ENCODE measurements around the gene TYMP.

Gene TYMP

DNA sequence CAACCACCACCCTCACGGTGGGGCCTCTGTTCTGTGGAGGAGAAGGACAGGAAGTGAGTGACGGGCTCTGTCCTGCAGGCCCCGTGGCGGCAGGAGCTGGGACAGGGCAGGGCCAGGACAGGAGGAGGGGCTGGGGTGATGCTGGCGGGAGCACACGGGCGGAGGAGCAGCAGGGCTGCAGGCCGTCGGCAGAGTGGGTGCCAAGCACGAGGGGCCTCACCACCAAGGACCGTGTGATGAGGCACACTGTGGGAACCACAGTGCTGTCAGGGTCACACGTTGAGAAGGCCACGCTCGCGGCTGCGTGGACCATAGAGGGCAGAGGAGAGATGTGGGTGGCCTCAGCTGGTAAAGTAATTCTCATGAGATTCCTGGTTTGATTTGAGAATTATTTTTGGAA lies 12.9 kb downstream of the TYMP start:
- Histone ChIP-seq H3K9ac (ENCODE audit: low read depth, low read length) (no peak overlapping the region), H3K4me1 (ENCODE audit: control insufficient read depth, insufficient read depth, low read length) (no peaks in the 10 kb centered on the region), H3K4me3 (ENCODE audit: low read depth, low read length) (no peak overlapping the region), H3K36me3 (ENCODE audit: control insufficient read depth, insufficient read depth, low read length) (peaks cover 36% of the 10 kb centered on the region), H3K27me3 (ENCODE audit: control insufficient read depth, insufficient read depth, low read length) (no peaks in the 10 kb centered on the region), H3K9me3 (ENCODE audit: control insufficient read depth, insufficient read depth, low read length) (no peaks in the 10 kb centered on the region)

DNA sequence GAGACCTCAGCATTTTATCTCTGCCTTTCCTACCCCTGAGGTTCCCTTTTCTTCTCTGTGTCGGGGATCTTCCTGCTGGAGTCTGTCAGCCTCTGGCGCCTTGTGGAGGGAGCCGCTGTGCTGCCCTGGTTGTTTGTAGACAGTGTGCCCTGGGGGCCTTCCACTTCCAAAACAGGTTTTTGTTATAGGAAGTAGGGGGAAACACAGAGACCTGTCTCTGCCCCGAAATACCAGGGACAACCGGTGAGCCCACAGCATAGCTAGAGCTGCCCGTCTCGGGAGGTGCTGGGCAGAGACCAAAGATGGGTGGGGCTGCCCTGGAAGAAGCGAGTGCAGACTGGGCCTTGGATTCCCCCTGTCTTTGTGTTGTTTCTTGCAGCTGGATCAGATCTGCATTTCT lies 13.7 kb downstream of the TYMP start:
- Histone ChIP-seq H3K4me3 (ENCODE audit: low read depth, low read length) (no peak overlapping the region), H3K9me3 (ENCODE audit: control insufficient read depth, insufficient read depth, low read length) (no peaks in the 10 kb centered on the region), H3K27me3 (ENCODE audit: control insufficient read depth, insufficient read depth, low read length) (no peaks in the 10 kb centered on the region), H3K9ac (ENCODE audit: low read depth, low read length) (no peak overlapping the region), H3K36me3 (ENCODE audit: control insufficient read depth, insufficient read depth, low read length) (peaks cover 31% of the 10 kb centered on the region), H3K4me1 (ENCODE audit: control insufficient read depth, insufficient read depth, low read length) (no peaks in the 10 kb centered on the region)

DNA sequence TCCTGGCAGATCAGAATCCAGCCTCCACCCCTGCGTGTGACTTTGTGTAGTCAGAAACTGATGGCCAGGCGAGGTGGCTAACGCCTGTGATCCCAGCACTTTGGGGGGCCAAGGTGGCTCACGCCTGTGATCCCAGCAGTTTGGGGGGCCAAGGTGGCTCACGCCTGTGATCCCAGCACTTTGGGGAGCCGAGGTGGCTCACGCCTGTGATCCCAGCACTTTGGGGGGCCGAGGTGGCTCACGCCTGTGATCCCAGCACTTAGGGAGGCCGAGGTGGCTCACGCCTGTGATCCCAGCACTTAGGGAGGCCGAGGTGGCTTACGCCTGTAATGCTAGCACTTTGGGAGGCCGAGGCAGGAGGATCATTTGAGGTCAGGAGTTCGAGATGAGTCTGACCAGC lies 16.6 kb downstream of the TYMP start:
- H3K9me3 ChIP-seq (ENCODE audit: control insufficient read depth, insufficient read depth, low read length): no peaks in the 10 kb centered on the region

DNA sequence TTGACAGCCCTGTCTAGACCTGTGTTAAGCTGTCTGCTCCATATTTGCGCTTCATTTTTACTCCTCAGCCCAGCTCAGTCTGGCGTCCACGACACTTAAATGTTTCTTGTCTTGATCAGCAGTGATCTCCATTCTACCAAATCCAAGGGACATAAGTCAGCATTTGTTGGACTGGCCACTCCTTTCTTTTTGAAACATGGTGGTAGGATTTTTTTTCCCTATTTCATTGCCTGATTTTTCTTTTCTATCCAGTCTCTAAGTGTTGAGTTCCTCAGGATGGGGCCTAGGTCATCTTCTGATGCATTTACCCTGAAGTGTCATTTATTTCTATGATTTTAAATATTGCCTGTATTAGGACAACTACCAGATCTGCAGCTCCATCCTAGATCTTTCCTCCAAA lies 20.9 kb downstream of the TYMP start:
- H3K9ac ChIP-seq (ENCODE audit: low read depth, low read length): no peak overlapping the region
- H3K4me1 ChIP-seq (ENCODE audit: control insufficient read depth, insufficient read depth, low read length): peaks cover 3% of the 10 kb centered on the region
- peaks cover 11% of the 10 kb centered on the region for H3K36me3 ChIP-seq (ENCODE audit: control insufficient read depth, insufficient read depth, low read length)
- H3K27me3 ChIP-seq (ENCODE audit: control insufficient read depth, insufficient read depth, low read length): no peaks in the 10 kb centered on the region
- H3K4me3 ChIP-seq (ENCODE audit: low read depth, low read length): peak overlapping the region; percentile 91
- no peaks in the 10 kb centered on the region for H3K9me3 ChIP-seq (ENCODE audit: control insufficient read depth, insufficient read depth, low read length)

More for the DNA sequence above, 16.6 kb downstream of the TYMP start:
- no peaks in the 10 kb centered on the region for H3K27me3 ChIP-seq (ENCODE audit: control insufficient read depth, insufficient read depth, low read length)
- peaks cover 3% of the 10 kb centered on the region for H3K4me1 ChIP-seq (ENCODE audit: control insufficient read depth, insufficient read depth, low read length)
- no peak overlapping the region for H3K4me3 ChIP-seq (ENCODE audit: low read depth, low read length)
- H3K36me3 ChIP-seq (ENCODE audit: control insufficient read depth, insufficient read depth, low read length): peaks cover 20% of the 10 kb centered on the region
- no peak overlapping the region for H3K9ac ChIP-seq (ENCODE audit: low read depth, low read length)

DNA sequence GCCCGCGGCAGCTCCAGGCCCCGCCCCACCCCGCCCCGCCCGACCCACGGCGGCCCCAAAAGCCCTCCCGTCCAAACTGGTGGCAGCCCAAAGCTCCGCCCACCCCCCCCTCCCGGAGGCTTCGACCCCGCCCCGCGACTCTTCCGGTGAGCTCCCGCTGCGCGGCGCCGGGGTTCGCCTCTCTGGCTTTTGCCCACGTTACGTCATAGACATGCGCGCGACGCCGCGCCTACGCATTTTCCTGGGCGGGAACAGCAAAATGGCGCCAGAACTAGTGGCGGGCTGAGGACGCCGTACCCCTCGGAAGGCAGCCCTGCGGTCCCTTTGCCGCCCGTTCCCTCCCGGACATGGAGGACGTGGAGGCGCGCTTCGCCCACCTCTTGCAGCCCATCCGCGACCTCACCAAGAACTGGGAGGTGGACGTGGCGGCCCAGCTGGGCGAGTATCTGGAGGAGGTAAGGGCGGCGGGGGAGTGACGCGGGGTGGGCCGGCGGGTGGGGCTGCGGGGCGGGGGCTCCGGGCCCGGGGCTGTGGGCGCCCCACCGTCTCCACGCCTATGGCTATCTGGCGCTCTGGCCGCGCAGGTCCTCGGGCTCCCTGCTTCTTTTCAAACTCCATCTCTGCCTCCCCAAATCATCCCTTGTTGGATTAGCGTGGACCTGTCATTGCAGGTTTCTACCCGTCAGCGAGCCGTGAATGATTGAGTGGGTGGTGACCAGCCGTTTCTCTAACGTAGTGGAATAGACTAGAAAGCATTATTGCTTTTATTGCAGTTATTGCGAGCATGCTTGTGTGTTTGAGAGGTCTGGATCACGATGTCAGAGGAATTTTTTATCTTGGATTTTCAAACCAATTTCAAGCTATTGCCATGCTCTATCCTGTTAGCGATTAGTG lies 21.6 kb downstream of the TYMP start, which contains the start of gene NCAPH2:
Gene NCAPH2 (plus strand): TSS at position 234 of the 894 bp plus-strand sequence. CDS start 114 bp downstream, at position 348.
- H3K4me3 ChIP-seq (ENCODE audit: low read depth, low read length): peak within 1 kb of the TSS; percentile 91
- peaks cover 3% of the 10 kb centered on the region for H3K4me1 ChIP-seq (ENCODE audit: control insufficient read depth, insufficient read depth, low read length)

DNA sequence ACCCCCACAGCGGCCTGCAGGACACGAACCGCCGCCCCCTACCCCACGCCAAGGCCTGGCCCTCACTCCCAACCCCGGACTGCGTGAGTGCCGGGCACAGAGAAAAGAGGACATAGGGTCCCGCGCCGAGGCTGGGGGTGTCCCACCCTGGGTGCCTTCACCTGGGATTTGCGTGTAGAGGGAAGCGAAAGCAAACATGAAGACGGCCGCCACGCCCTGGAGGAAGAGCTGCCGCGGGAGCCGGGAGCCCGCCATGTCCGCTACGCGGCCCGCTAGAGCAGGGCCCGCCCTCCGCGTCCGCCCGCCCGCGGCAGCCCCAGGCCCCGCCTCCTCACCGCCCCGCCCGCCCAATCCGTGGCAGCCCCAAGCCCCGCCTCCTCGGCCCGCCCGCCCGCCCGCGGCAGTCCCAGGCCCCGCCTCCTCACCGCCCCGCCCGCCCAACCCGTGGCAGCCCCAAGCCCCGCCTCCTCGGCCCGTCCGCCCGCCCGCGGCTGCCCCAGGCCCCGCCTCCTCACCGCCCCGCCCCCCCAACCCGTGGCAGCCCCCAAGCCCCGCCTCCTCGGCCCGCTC lies 22.3 kb downstream of the TYMP start, which contains the start of gene LMF2:
Gene LMF2 (minus strand): TSS at position 282 of the 570 bp plus-strand sequence. CDS start 27 bp downstream, at position 255.
- H3K4me3 ChIP-seq (ENCODE audit: low read depth, low read length): peak within 1 kb of the TSS; percentile 91
- H3K4me1 ChIP-seq (ENCODE audit: control insufficient read depth, insufficient read depth, low read length): peaks cover 3% of the 10 kb centered on the region
- peaks cover 16% of the 10 kb centered on the region for H3K36me3 ChIP-seq (ENCODE audit: control insufficient read depth, insufficient read depth, low read length)
- no peaks in the 10 kb centered on the region for H3K9me3 ChIP-seq (ENCODE audit: control insufficient read depth, insufficient read depth, low read length)
- H3K27me3 ChIP-seq (ENCODE audit: control insufficient read depth, insufficient read depth, low read length): no peaks in the 10 kb centered on the region
- peak within 1 kb of the TSS; percentile 89 for H3K9ac ChIP-seq (ENCODE audit: low read depth, low read length)

More for the DNA sequence above, 21.6 kb downstream of the TYMP start, which contains the start of gene NCAPH2:
- Histone ChIP-seq H3K9me3 (ENCODE audit: control insufficient read depth, insufficient read depth, low read length) (no peaks in the 10 kb centered on the region), H3K9ac (ENCODE audit: low read depth, low read length) (peak within 1 kb of the TSS; percentile 89), H3K27me3 (ENCODE audit: control insufficient read depth, insufficient read depth, low read length) (no peaks in the 10 kb centered on the region), H3K36me3 (ENCODE audit: control insufficient read depth, insufficient read depth, low read length) (peaks cover 16% of the 10 kb centered on the region)

DNA sequence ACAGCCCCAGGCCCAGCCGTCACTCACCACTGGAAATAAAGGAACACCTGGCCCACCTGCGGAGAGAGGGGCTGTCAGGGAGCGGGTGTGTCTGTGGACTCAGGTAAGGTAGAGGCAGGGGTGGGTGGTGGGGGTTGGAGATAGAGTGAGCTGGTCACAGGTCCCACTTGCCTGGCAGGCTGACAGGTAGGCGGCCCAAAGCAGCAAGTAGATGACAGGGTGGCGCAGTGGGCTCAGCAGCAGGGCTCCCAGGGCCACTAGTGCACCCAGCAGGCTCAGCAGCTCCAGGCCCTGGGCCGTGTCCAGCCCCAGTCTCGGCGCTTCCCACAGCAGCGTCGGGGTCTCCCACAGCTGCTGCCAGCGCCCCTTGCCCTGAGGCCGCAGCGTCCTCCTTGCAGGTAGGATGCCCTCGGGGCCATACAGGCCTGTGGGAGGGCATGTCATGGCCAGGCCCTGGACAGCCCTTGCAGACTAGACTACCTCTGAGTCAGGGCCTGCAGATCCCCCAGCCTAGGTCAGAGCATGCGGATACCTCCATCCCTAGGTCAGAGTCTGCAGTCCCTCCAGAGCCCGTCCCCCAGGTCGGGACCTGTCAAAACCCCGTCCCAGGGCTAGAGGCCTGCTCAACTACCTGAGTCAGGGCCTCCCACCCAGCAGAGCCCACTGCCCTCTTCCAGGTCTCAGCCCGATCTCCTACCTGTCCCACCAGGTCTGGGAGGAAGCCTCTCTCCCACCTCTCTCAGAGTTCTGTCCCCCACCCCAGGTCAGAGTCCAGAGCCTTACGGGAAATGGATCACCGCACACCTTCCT lies 23.0 kb downstream of the TYMP start:
- H3K36me3 ChIP-seq (ENCODE audit: control insufficient read depth, insufficient read depth, low read length): peaks cover 20% of the 10 kb centered on the region
- H3K4me1 ChIP-seq (ENCODE audit: control insufficient read depth, insufficient read depth, low read length): peaks cover 3% of the 10 kb centered on the region
- no peaks in the 10 kb centered on the region for H3K27me3 ChIP-seq (ENCODE audit: control insufficient read depth, insufficient read depth, low read length)
- H3K9ac ChIP-seq (ENCODE audit: low read depth, low read length): peak overlapping the region; percentile 89
- H3K4me3 ChIP-seq (ENCODE audit: low read depth, low read length): peak overlapping the region; percentile 73
- H3K9me3 ChIP-seq (ENCODE audit: control insufficient read depth, insufficient read depth, low read length): no peaks in the 10 kb centered on the region

DNA sequence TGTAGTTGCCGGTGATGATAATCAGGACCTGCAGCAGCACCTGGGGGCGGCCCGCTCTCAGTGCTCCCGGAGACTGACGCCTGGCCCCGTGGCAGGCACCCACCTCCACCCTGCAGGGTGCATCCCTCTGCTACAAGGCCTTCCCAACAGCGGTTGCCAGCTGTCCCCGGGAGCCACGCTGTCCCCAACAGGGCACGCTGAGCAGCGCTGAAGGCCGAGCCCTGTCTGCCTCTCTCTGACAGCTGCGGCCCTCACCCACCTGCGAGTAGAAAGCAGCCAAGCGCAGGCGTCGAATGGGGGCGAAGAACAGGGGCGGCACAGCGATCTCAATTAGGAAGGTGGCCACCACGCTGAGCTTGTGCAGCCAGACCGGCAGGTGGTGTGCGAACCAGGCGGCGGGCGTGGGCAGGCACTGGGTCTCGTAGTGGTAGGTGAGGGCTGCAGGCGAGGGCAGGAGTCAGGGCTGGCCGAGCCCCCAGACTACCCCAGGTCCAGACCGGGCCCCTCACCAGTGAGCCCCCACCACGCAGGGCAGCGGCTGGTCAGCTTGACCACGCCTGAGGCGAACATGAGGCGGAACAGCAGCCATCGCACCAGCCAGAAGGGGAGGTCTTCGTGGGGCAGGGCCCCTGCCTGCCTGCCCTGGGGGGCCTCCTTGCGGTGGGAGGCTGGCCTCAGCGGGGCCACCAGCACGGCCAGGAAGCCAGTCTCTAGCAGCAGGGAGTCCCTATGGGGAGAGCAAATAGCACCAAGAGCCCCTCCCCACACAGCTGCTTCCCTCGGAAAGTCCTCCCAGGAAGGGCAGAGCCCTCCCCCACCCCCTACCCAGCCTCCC lies 23.8 kb downstream of the TYMP start:
- H3K36me3 ChIP-seq (ENCODE audit: control insufficient read depth, insufficient read depth, low read length): peaks cover 20% of the 10 kb centered on the region
- no peaks in the 10 kb centered on the region for H3K9me3 ChIP-seq (ENCODE audit: control insufficient read depth, insufficient read depth, low read length)
- no peak overlapping the region for H3K4me3 ChIP-seq (ENCODE audit: low read depth, low read length)
- no peaks in the 10 kb centered on the region for H3K27me3 ChIP-seq (ENCODE audit: control insufficient read depth, insufficient read depth, low read length)
- no peak overlapping the region for H3K9ac ChIP-seq (ENCODE audit: low read depth, low read length)
- H3K4me1 ChIP-seq (ENCODE audit: control insufficient read depth, insufficient read depth, low read length): peaks cover 3% of the 10 kb centered on the region

DNA sequence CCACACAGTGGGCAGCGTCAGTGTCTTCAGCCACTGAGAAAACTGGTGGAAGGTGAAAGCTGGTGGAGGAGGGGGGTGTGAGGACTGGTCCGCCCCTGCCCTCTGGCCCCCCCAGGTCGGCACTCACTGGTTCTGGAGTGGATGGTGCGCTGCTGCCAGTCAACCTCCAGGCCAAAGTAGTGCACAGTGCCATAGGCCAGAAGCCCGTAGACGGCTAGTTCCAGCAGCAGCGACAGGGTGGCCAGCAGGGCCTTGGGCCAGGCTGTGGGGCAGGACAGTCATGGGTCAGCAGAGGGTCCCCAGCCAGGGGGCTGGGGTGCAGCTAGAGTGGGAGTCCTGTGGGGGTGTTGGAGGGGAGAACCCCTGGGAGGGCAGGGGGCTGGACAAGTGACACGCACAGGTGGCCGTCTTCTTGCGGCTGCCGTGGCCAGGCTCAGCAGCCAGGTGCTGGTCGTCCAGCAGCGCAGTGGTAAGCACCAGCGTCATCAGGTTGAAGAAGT lies 24.5 kb downstream of the TYMP start:
- no peak overlapping the region for H3K4me3 ChIP-seq (ENCODE audit: low read depth, low read length)
- H3K9ac ChIP-seq (ENCODE audit: low read depth, low read length): no peak overlapping the region
- peaks cover 20% of the 10 kb centered on the region for H3K36me3 ChIP-seq (ENCODE audit: control insufficient read depth, insufficient read depth, low read length)
- peaks cover 3% of the 10 kb centered on the region for H3K4me1 ChIP-seq (ENCODE audit: control insufficient read depth, insufficient read depth, low read length)
- no peaks in the 10 kb centered on the region for H3K9me3 ChIP-seq (ENCODE audit: control insufficient read depth, insufficient read depth, low read length)
- no peaks in the 10 kb centered on the region for H3K27me3 ChIP-seq (ENCODE audit: control insufficient read depth, insufficient read depth, low read length)

DNA sequence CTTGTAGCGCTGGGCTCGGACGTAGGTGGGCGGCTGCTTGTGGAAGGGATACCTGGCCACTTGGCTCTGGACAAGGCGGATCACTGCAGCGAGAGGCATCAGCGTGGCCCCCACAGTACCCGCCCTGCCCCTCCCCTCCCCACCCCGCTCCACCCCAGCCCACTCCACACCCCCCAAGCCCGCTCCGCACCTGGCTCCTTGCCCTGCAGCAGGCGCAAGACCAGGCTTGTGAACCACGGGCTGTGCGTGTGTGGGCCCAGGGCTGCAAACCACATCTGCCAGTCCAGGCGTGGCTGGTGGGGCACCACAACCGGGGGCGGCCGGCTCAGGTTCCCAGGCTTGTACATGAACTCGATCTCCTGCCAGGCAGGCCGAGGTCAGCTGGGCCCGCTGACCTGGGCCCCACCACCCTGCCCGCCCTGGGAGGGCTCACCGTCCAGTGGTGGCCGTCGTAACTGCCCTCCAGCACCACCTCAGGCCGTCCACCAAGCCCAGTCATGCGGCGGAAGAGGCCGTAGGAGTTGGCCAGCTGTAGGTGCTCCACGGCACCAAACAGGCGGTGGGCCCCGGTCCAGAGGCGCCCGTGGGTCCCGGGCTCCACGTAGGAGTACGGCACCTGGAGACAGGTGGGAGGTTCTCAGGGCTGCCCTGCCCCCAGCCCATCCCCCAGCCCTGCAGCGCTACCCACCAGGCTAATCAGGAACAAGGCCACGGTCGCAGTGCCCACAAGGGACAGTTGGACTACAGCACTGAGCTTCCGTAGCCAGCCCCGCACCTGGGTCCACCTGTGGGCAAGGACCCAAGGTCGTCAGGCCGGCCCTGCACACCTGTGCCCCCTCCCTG lies 25.2 kb downstream of the TYMP start:
- H3K4me1 ChIP-seq (ENCODE audit: control insufficient read depth, insufficient read depth, low read length): peaks cover 3% of the 10 kb centered on the region
- peaks cover 20% of the 10 kb centered on the region for H3K36me3 ChIP-seq (ENCODE audit: control insufficient read depth, insufficient read depth, low read length)
- no peak overlapping the region for H3K9ac ChIP-seq (ENCODE audit: low read depth, low read length)
- no peak overlapping the region for H3K4me3 ChIP-seq (ENCODE audit: low read depth, low read length)
- H3K27me3 ChIP-seq (ENCODE audit: control insufficient read depth, insufficient read depth, low read length): no peaks in the 10 kb centered on the region
- H3K9me3 ChIP-seq (ENCODE audit: control insufficient read depth, insufficient read depth, low read length): no peaks in the 10 kb centered on the region

All from iPS-15b (cell line).